ENCODE results near the gene MVB12B. TPM values are rescaled to one million over a fixed set of nuclear protein-coding genes. Genes with fewer than 3 reads are reported as not detected.

The MVB12B gene
- total RNA-seq, 1 experiment from 2014 or later: 7.2 TPM

GRCh38 chr9:126297661-126298060, 29.0 kb upstream of the MVB12B start:
- Histone ChIP-seq H3K4me3 (ENCODE audit: insufficient read depth, low read depth, low read length) (no peak overlapping the region), H3K27me3 (ENCODE audit: control insufficient read depth, insufficient read depth, low read length) (no peaks in the 10 kb centered on the region), H3K36me3 (replicated peaks; ENCODE audit: control insufficient read depth, insufficient read depth, low read length) (no peaks in the 10 kb centered on the region)
- DNase-seq: no peak

- no peaks in the 10 kb centered on the region for H3K27me3 ChIP-seq (ENCODE audit: control insufficient read depth, insufficient read depth, low read length)
Measured at GRCh38 chr9:126298063-126298801, 28.4 kb upstream of the MVB12B start.

GRCh38 chr9:126299706-126300276, 26.8 kb upstream of the MVB12B start:
- Histone ChIP-seq H3K27me3 (ENCODE audit: control insufficient read depth, insufficient read depth, low read length) (no peaks in the 10 kb centered on the region), H3K36me3 (replicated peaks; ENCODE audit: control insufficient read depth, insufficient read depth, low read length) (no peaks in the 10 kb centered on the region), H3K4me3 (ENCODE audit: insufficient read depth, low read depth, low read length) (no peak overlapping the region)
- no peak for DNase-seq

More at GRCh38 chr9:126298063-126298801, 28.4 kb upstream of the MVB12B start:
- Histone ChIP-seq H3K36me3 (replicated peaks; ENCODE audit: control insufficient read depth, insufficient read depth, low read length) (no peaks in the 10 kb centered on the region), H3K4me3 (ENCODE audit: insufficient read depth, low read depth, low read length) (no peak overlapping the region)
- DNase-seq: peak; percentile 72

GRCh38 chr9:126301196-126301595, 25.4 kb upstream of the MVB12B start:
- no peaks in the 10 kb centered on the region for H3K27me3 ChIP-seq (ENCODE audit: control insufficient read depth, insufficient read depth, low read length)
- H3K36me3 ChIP-seq (replicated peaks; ENCODE audit: control insufficient read depth, insufficient read depth, low read length): no peaks in the 10 kb centered on the region
- H3K4me3 ChIP-seq (ENCODE audit: insufficient read depth, low read depth, low read length): no peak overlapping the region
- DNase-seq: no peak

- no peaks in the 10 kb centered on the region for H3K36me3 ChIP-seq (replicated peaks; ENCODE audit: control insufficient read depth, insufficient read depth, low read length)
- DNase-seq: peak; percentile 85
Measured at GRCh38 chr9:126301985-126302603, 24.5 kb upstream of the MVB12B start.

GRCh38 chr9:126302730-126303129, 23.9 kb upstream of the MVB12B start:
- H3K36me3 ChIP-seq (replicated peaks; ENCODE audit: control insufficient read depth, insufficient read depth, low read length): no peaks in the 10 kb centered on the region
- H3K4me3 ChIP-seq (ENCODE audit: insufficient read depth, low read depth, low read length): no peak overlapping the region
- DNase-seq: no peak
- H3K27me3 ChIP-seq (ENCODE audit: control insufficient read depth, insufficient read depth, low read length): no peaks in the 10 kb centered on the region

More at GRCh38 chr9:126301985-126302603, 24.5 kb upstream of the MVB12B start:
- Histone ChIP-seq H3K4me3 (ENCODE audit: insufficient read depth, low read depth, low read length) (no peak overlapping the region), H3K27me3 (ENCODE audit: control insufficient read depth, insufficient read depth, low read length) (no peaks in the 10 kb centered on the region)

GRCh38 chr9:126303488-126303887, 23.1 kb upstream of the MVB12B start:
- Histone ChIP-seq H3K36me3 (replicated peaks; ENCODE audit: control insufficient read depth, insufficient read depth, low read length) (no peaks in the 10 kb centered on the region), H3K4me3 (ENCODE audit: insufficient read depth, low read depth, low read length) (no peak overlapping the region), H3K27me3 (ENCODE audit: control insufficient read depth, insufficient read depth, low read length) (no peaks in the 10 kb centered on the region)
- peak; percentile 47 for DNase-seq

- DNase-seq: no peak
- no peaks in the 10 kb centered on the region for H3K27me3 ChIP-seq (ENCODE audit: control insufficient read depth, insufficient read depth, low read length)
- no peaks in the 10 kb centered on the region for H3K36me3 ChIP-seq (replicated peaks; ENCODE audit: control insufficient read depth, insufficient read depth, low read length)
- no peak overlapping the region for H3K4me3 ChIP-seq (ENCODE audit: insufficient read depth, low read depth, low read length)
Measured at GRCh38 chr9:126304207-126304970, 22.2 kb upstream of the MVB12B start.

GRCh38 chr9:126304971-126305320, 21.7 kb upstream of the MVB12B start:
- H3K27me3 ChIP-seq (ENCODE audit: control insufficient read depth, insufficient read depth, low read length): no peaks in the 10 kb centered on the region
- no peak overlapping the region for H3K4me3 ChIP-seq (ENCODE audit: insufficient read depth, low read depth, low read length)
- DNase-seq: no peak
- H3K36me3 ChIP-seq (replicated peaks; ENCODE audit: control insufficient read depth, insufficient read depth, low read length): no peaks in the 10 kb centered on the region

GRCh38 chr9:126306071-126306647, 20.5 kb upstream of the MVB12B start:
- Histone ChIP-seq H3K27me3 (ENCODE audit: control insufficient read depth, insufficient read depth, low read length) (no peaks in the 10 kb centered on the region), H3K4me3 (ENCODE audit: insufficient read depth, low read depth, low read length) (no peak overlapping the region), H3K36me3 (replicated peaks; ENCODE audit: control insufficient read depth, insufficient read depth, low read length) (no peaks in the 10 kb centered on the region)
- no peak for DNase-seq

- no peak for DNase-seq
- no peaks in the 10 kb centered on the region for H3K36me3 ChIP-seq (replicated peaks; ENCODE audit: control insufficient read depth, insufficient read depth, low read length)
Measured at GRCh38 chr9:126307322-126308061, 19.1 kb upstream of the MVB12B start.

GRCh38 chr9:126309427-126310189, 17.0 kb upstream of the MVB12B start:
- Histone ChIP-seq H3K36me3 (replicated peaks; ENCODE audit: control insufficient read depth, insufficient read depth, low read length) (no peaks in the 10 kb centered on the region), H3K27me3 (ENCODE audit: control insufficient read depth, insufficient read depth, low read length) (no peaks in the 10 kb centered on the region), H3K4me3 (ENCODE audit: insufficient read depth, low read depth, low read length) (no peak overlapping the region)
- no peak for DNase-seq

More at GRCh38 chr9:126307322-126308061, 19.1 kb upstream of the MVB12B start:
- Histone ChIP-seq H3K27me3 (ENCODE audit: control insufficient read depth, insufficient read depth, low read length) (no peaks in the 10 kb centered on the region), H3K4me3 (ENCODE audit: insufficient read depth, low read depth, low read length) (no peak overlapping the region)
